GM13977 (cell line): Measurements from ENCODE around the gene NRARP.

Experiments
- DNase-seq: peaks from one replicate; pipeline ENCODE4 v3.0.0; 2012; ENCODE audit warnings: low spot score
- CTCF ChIP-seq: IDR thresholded peaks from 2 replicates; pipeline ENCODE4 v1.5.1; 2012; ENCODE audit warnings: mild to moderate bottlenecking, control low read depth; ENCODE audit not compliant: insufficient read depth; ENCODE audit errors: extremely low read depth, missing control alignments
- in situ Hi-C: fragments of 300-500 bp; cut with MboI; formaldehyde crosslinking; loops from one replicate; pipeline ENCODE4 v1.12.0; 2022; ENCODE audit warnings: low sequenced_read_pairs, low pct_unique_long_range_greater_than_20kb, mixed read lengths, inconsistent platforms; ENCODE audit not compliant: unreplicated experiment

Gene NRARP

GRCh38 chr9:137278061-137278701 is 23.9 kb downstream of the NRARP start:
- in situ Hi-C loops = no loop called here
- DNase-seq = no peak
- TF ChIP-seq CTCF = no peak

GRCh38 chr9:137277329-137278041 is 24.6 kb downstream of the NRARP start, which contains the start of gene TOR4A:
TOR4A (plus strand) TSS chr9:137277726; CDS start chr9:137278690, 964 bp downstream.
- peak; percentile 31 for TF ChIP-seq CTCF
- in situ Hi-C loops = no loop called here
- peak; percentile 95 for DNase-seq

- in situ Hi-C loops = no loop called here
- no peak for TF ChIP-seq CTCF
- DNase-seq = no peak
Measured at GRCh38 chr9:137276473-137277328, 25.4 kb downstream of the NRARP start.

GRCh38 chr9:137275588-137276472 is 26.2 kb downstream of the NRARP start:
- in situ Hi-C loops = no loop called here
- TF ChIP-seq CTCF = no peak
- no peak for DNase-seq

GRCh38 chr9:137275203-137275587 is 26.9 kb downstream of the NRARP start:
- no peak for DNase-seq
- no peak for TF ChIP-seq CTCF
- in situ Hi-C loops = no loop called here

- in situ Hi-C loops = no loop called here
Measured at GRCh38 chr9:137273611-137274320, 28.3 kb downstream of the NRARP start.

More at GRCh38 chr9:137273611-137274320, 28.3 kb downstream of the NRARP start:
- DNase-seq = no peak
- no peak for TF ChIP-seq CTCF
